Adrenal gland (tissue), 12 donors: ENCODE measurements around the gene ASXL2. TPM values are rescaled to one million over a fixed set of nuclear protein-coding genes. Genes with fewer than 3 reads are reported as not detected.

Source experiments
- DNase-seq, 7 donors: peaks; one replicate each; pipeline ENCODE4 v3.0.0-alpha.2; 2019 to 2020
- H3K27ac ChIP-seq, 5 donors: fragments of 200-600 bp; sonication (generic) in 4 of 5; 1 replicate in 3 of 5; 2 replicates in 2 of 5; pipeline versions ENCODE4 v1.5.1 to v1.8.0; 2016 to 2020; ENCODE audit warnings: mild to moderate bottlenecking in 1 of 5
- H3K27me3 ChIP-seq: fragments of 200-600 bp; 2 replicates; pipeline ENCODE4 v1.8.0; 2021
- H3K36me3 ChIP-seq, 2 donors: fragments of 200-600 bp; replicated peaks in 1 of 2; 1 replicate in 1 of 2; 2 replicates in 1 of 2; pipeline versions ENCODE4 v1.5.1 to v1.8.0; 2018 to 2022
- H3K4me1 ChIP-seq, 2 donors: fragments of 200-600 bp; replicated peaks in 1 of 2; 1 replicate in 1 of 2; 2 replicates in 1 of 2; pipeline versions ENCODE4 v1.5.1 to v1.8.0; 2018 to 2021
- H3K4me3 ChIP-seq, 4 donors: fragments of 200-600 bp; sonication (generic) in 3 of 4; one replicate each; pipeline ENCODE4 v1.5.1; 2016 to 2018
- H3K9me3 ChIP-seq, 3 donors: fragments of 200-600 bp; sonication (generic) in 1 of 3; replicated peaks in 1 of 3; 1 replicate in 2 of 3; 2 replicates in 1 of 3; pipeline versions ENCODE4 v1.5.1 to v1.8.0; 2016 to 2021
- CTCF ChIP-seq, 6 experiments: fragments of 450-650 bp in 4 of 6; fragments of 200-600 bp in 2 of 6; sonication (generic) in 1 of 6; IDR thresholded peaks; 1 replicate in 5 of 6; 2 replicates in 1 of 6; pipeline versions ENCODE4 v1.5.1 to v1.8.0; 2016 to 2021; ENCODE audit warnings: antibody characterized with exemption in 6 of 6, mild to moderate bottlenecking in 2 of 6, moderate library complexity in 1 of 6
- POLR2A ChIP-seq, 2 donors: fragments of 450-650 bp; IDR thresholded peaks; one replicate each; pipeline ENCODE4 v1.6.1; 2017; ENCODE audit warnings: antibody characterized with exemption in 2 of 2, mild to moderate bottlenecking in 2 of 2, moderate library complexity in 1 of 2
- WGBS, 4 donors: extraction: QIAGEN DNeasy Blood & Tissue Kit in 2 of 4; methylation state at CpG; one replicate each; pipeline versions ENCODE4 v1.1.5 to v1.1.7; 2013 to 2017; 5-methylcytosine and 5-hydroxymethylcytosine counted together
- intact Hi-C, 2 donors: fragments of 100-400 bp; cut with DNase I; formaldehyde crosslinking; loops; one replicate each; pipeline versions ENCODE4 v1.14.1 to v1.15.0; 2022 to 2023
- polyA plus RNA-seq, 3 donors: library from polyadenylated mRNA; stranded (reverse); fragments of 200-250 nt in 2 of 3; fragments of 350-450 nt in 1 of 3; fragmentation: Illumina TruSeq in 1 of 3; extraction: RNeasy Lipid Tissue Mini Kit (QIAGEN cat#74804) in 1 of 3; gene quantifications; one replicate each; pipeline ENCODE4 v1.2.3, GENCODE V29; 2013 to 2014
- total RNA-seq, 9 donors: library from RNA; depleted of rRNA in 4 of 9; stranded (reverse); fragments of >200 nt in 4 of 9; fragments of 120-200 nt in 1 of 9; fragmentation: NEBNext Ultra II Directional in 1 of 9; extraction: Animal tissue kit (Norgen Biotek cat#: 25700) in 1 of 9; gene quantifications; one replicate each; pipeline versions ENCODE4 v1.1.0 to v1.2.4, GENCODE V29; 2013 to 2023
- donor health status: healthy with polysubstance abuse.
- donor health status: Bipolar disorder and iron deficiency.
- donor health status: DM: yes; HTN: yes; CAD: no.
- donor health status: DM: no; HTN: no; CAD: no.
- donor health status: DM: no; HTN: no; CAD: no.
- donor health status: DM: yes; HTN: yes; CAD: no.

The ASXL2 gene
- total and polyA plus RNA-seq, 12 donors = 1.4 to 41.8 (median 20.9) TPM

- DNase-seq = peak in 3 of 7 donors; percentile 37 to 67 (median 47)
- H3K9me3 ChIP-seq = no peaks in the 10 kb centered on the region
- no peak overlapping the region for H3K4me3 ChIP-seq
- peak overlapping the region in 1 of 5 donors; percentile 24 for H3K27ac ChIP-seq
- intact Hi-C loops = no loop called here
- TF ChIP-seq POLR2A (IDR thresholded peaks at IDR 0.05) = no peak
- no peak for TF ChIP-seq CTCF (IDR thresholded peaks at IDR 0.05)
- WGBS, 4 donors = 53 to 70% (median 60%) methylated on average over 1 of the region's 1 CpG
- no peaks in the 10 kb centered on the region for H3K4me1 ChIP-seq
- H3K36me3 ChIP-seq = no peaks in the 10 kb centered on the region
- H3K27me3 ChIP-seq = no peaks in the 10 kb centered on the region
Observed at GRCh38 chr2:25844089-25844488, 34.2 kb downstream of the ASXL2 start.

GRCh38 chr2:25842155-25842554 lies 36.1 kb downstream of the ASXL2 start:
- intact Hi-C loops = no loop called here
- Histone ChIP-seq H3K27ac (no peak overlapping the region), H3K27me3 (no peaks in the 10 kb centered on the region), H3K4me1 (no peaks in the 10 kb centered on the region), H3K36me3 (no peaks in the 10 kb centered on the region), H3K4me3 (no peak overlapping the region), H3K9me3 (no peaks in the 10 kb centered on the region)
- DNase-seq = no peak
- 94 to 97% (median 96%) methylated on average over 1 of the region's 1 CpG for WGBS, 4 donors
- TF ChIP-seq CTCF (IDR thresholded peaks at IDR 0.05) (no peak), POLR2A (IDR thresholded peaks at IDR 0.05) (no peak)

GRCh38 chr2:25838152-25838756 lies 40.0 kb downstream of the ASXL2 start:
- Histone ChIP-seq H3K9me3 (no peaks in the 10 kb centered on the region), H3K4me3 (no peak overlapping the region), H3K27me3 (no peaks in the 10 kb centered on the region), H3K4me1 (peaks cover 0 to 13% of the 10 kb centered on the region in 2 donors), H3K36me3 (no peaks in the 10 kb centered on the region), H3K27ac (no peak overlapping the region)
- no peak for TF ChIP-seq CTCF (IDR thresholded peaks at IDR 0.05)
- no peak for TF ChIP-seq POLR2A (IDR thresholded peaks at IDR 0.05)
- intact Hi-C loops = no loop called here
- 65 to 76% (median 67%) methylated on average over 2 of the region's 2 CpGs for WGBS, 4 donors
- DNase-seq = no peak

- intact Hi-C loops = no loop called here
- Histone ChIP-seq H3K4me3 (no peak overlapping the region), H3K27ac (no peak overlapping the region), H3K27me3 (no peaks in the 10 kb centered on the region), H3K4me1 (peaks cover 0 to 13% of the 10 kb centered on the region in 2 donors), H3K36me3 (no peaks in the 10 kb centered on the region), H3K9me3 (no peaks in the 10 kb centered on the region)
- peak in 1 of 7 donors; percentile 29 for DNase-seq
- WGBS, 4 donors = 72 to 84% (median 76%) methylated on average over 2 of the region's 2 CpGs
- TF ChIP-seq CTCF (IDR thresholded peaks at IDR 0.05) (no peak), POLR2A (IDR thresholded peaks at IDR 0.05) (no peak)
Observed at GRCh38 chr2:25835906-25836305, 42.4 kb downstream of the ASXL2 start.
